ENCODE measurements around the gene MS4A14.
"Not testable (repeated sequence)": the region's sequence is repeated elsewhere in the genome, so short reads cannot be mapped to it uniquely, and the experiment has no call there.

MS4A14 gene

DNA sequence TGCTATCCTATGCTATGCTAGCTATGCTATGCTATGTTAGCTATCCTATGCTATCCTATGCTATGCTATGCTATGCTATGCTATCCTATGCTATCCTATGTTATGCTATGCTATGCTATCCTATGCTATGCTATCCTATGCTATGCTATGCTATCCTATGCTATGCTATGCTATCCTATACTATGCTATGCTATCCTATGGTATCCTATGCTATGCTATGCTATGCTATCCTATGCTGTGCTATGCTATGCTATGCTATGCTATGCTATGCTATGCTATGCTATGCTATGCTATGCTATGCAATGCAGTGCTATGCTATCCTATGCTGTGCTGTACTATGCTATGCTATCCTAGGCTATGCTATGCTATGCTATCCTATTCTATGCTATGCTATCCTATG lies 50.8 kb downstream of the MS4A14 start:
- peaks cover 5% of the 10 kb centered on the region; the same call in 1 of the 2 replicates for H3K9me3 ChIP-seq (ENCODE audit: control insufficient read depth, insufficient read depth, low read depth, low read length)
- H3K4me1 ChIP-seq (ENCODE audit: control insufficient read depth, insufficient read depth, low read length), result no peaks in the 10 kb centered on the region
- no peak overlapping the region for H3K4me3 ChIP-seq (ENCODE audit: low read depth, low read length)
- no peak overlapping the region for H3K9ac ChIP-seq (ENCODE audit: low read length)
- no peak overlapping the region for H3K27ac ChIP-seq (ENCODE audit: low read depth, low read length)
- H3K27me3 ChIP-seq (ENCODE audit: control insufficient read depth, insufficient read depth, low read length), result no peaks in the 10 kb centered on the region
- no peaks in the 10 kb centered on the region for H3K36me3 ChIP-seq (ENCODE audit: control insufficient read depth, insufficient read depth, low read length)

DNA sequence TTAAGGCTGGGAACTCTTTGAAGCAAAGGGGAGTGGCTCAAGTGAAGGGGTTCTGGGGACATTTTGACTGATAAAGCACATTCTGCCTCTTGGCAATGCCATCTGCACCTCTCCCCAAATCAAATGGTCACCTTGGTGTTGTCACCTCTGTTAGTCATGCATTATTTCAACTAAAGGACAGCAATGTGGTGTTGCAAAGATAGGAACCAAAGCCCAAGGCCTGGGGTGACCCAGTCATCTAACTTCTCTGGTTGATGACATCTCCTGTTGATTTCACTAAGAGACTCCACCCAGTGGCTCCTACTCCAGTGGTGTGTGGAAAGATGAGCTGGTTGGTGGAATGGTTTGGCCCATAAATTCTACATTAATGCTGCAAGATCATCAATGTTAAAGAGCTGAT lies 51.6 kb downstream of the MS4A14 start:
- H3K27me3 ChIP-seq (ENCODE audit: control insufficient read depth, insufficient read depth, low read length), result no peaks in the 10 kb centered on the region
- no peak overlapping the region for H3K9ac ChIP-seq (ENCODE audit: low read length)
- no peaks in the 10 kb centered on the region for H3K4me1 ChIP-seq (ENCODE audit: control insufficient read depth, insufficient read depth, low read length)
- peaks cover 5% of the 10 kb centered on the region; the same call in 1 of the 2 replicates for H3K9me3 ChIP-seq (ENCODE audit: control insufficient read depth, insufficient read depth, low read depth, low read length)
- no peak overlapping the region for H3K4me3 ChIP-seq (ENCODE audit: low read depth, low read length)
- H3K36me3 ChIP-seq (ENCODE audit: control insufficient read depth, insufficient read depth, low read length), result no peaks in the 10 kb centered on the region
- H3K27ac ChIP-seq (ENCODE audit: low read depth, low read length), result no peak overlapping the region

DNA sequence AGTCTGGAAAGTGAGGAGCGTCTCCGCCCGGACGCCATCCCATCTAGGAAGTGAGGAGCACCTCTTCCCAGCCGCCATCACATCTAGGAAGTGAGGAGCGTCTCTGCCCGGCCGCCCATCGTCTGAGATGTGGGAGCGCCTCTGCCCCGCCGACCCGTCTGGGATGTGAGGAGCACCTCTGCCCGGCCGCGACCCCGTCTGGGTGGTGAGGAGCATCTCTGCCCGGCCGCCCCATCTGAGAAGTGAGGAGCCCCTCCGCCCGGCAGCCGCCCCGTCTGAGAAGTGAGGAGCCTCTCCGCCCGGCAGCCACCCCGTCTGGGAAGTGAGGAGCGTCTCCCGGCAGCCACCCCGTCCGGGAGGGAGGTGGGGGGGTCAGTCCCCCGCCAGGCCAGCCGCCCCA lies 54.9 kb downstream of the MS4A14 start:
- H3K27me3 ChIP-seq (ENCODE audit: control insufficient read depth, insufficient read depth, low read length); H3K9ac ChIP-seq (ENCODE audit: low read length); H3K4me3 ChIP-seq (ENCODE audit: low read depth, low read length); H3K4me1 ChIP-seq (ENCODE audit: control insufficient read depth, insufficient read depth, low read length); H3K27ac ChIP-seq (ENCODE audit: low read depth, low read length); H3K9me3 ChIP-seq (ENCODE audit: control insufficient read depth, insufficient read depth, low read depth, low read length); H3K36me3 ChIP-seq (ENCODE audit: control insufficient read depth, insufficient read depth, low read length): not testable (repeated sequence)

- no peaks in the 10 kb centered on the region for H3K36me3 ChIP-seq (ENCODE audit: control insufficient read depth, insufficient read depth, low read length)
- H3K4me3 ChIP-seq (ENCODE audit: low read depth, low read length), result no peak overlapping the region
- no peak overlapping the region for H3K9ac ChIP-seq (ENCODE audit: low read length)
- no peaks in the 10 kb centered on the region for H3K27me3 ChIP-seq (ENCODE audit: control insufficient read depth, insufficient read depth, low read length)
- H3K4me1 ChIP-seq (ENCODE audit: control insufficient read depth, insufficient read depth, low read length), result no peaks in the 10 kb centered on the region
- H3K27ac ChIP-seq (ENCODE audit: low read depth, low read length), result no peak overlapping the region
- H3K9me3 ChIP-seq (ENCODE audit: control insufficient read depth, insufficient read depth, low read depth, low read length), result peaks cover 5% of the 10 kb centered on the region; the same call in 1 of the 2 replicates
Measured at GRCh38 chr11:60454212-60454611, 58.0 kb downstream of the MS4A14 start.

- Histone ChIP-seq H3K4me3 (ENCODE audit: low read depth, low read length) (no peak within 1 kb of the TSS), H3K27ac (ENCODE audit: low read depth, low read length) (no peak within 1 kb of the TSS), H3K4me1 (ENCODE audit: control insufficient read depth, insufficient read depth, low read length) (no peaks in the 10 kb centered on the region), H3K9ac (ENCODE audit: low read length) (no peak within 1 kb of the TSS), H3K27me3 (ENCODE audit: control insufficient read depth, insufficient read depth, low read length) (no peaks in the 10 kb centered on the region), H3K36me3 (ENCODE audit: control insufficient read depth, insufficient read depth, low read length) (no peaks in the 10 kb centered on the region), H3K9me3 (ENCODE audit: control insufficient read depth, insufficient read depth, low read depth, low read length) (peaks cover under 1% of the 10 kb centered on the region; the same call in 1 of the 2 replicates)
Measured at GRCh38 chr11:60455531-60456042, 59.3 kb downstream of the MS4A14 start, which contains the start of gene MS4A1. Gene MS4A1, plus strand, starts transcription at chr11:60455847. Its CDS starts 6,528 bp downstream, at chr11:60462375.

DNA sequence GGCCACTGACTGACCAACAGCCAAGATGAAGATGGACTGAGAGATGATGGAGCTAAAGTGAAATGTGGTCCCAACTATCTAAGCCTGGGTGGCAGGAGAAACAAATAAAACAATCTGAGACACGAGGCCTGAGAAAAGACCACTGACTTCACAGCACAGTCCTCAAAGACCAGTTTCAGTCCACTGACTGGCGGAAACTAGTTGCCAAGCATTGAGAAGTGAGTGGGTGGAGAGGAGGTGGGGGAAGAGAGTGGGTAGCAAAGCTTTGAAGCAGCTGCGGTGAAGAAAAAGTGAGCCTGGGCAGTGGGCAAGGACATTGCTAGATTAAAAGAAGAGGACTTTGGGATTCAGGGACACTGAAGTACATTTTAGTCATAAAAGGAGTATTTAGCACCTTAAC lies 61.3 kb downstream of the MS4A14 start:
- Histone ChIP-seq H3K27ac (ENCODE audit: low read depth, low read length) (no peak overlapping the region), H3K9ac (ENCODE audit: low read length) (no peak overlapping the region), H3K4me1 (ENCODE audit: control insufficient read depth, insufficient read depth, low read length) (no peaks in the 10 kb centered on the region), H3K27me3 (ENCODE audit: control insufficient read depth, insufficient read depth, low read length) (no peaks in the 10 kb centered on the region), H3K36me3 (ENCODE audit: control insufficient read depth, insufficient read depth, low read length) (no peaks in the 10 kb centered on the region), H3K4me3 (ENCODE audit: low read depth, low read length) (no peak overlapping the region), H3K9me3 (ENCODE audit: control insufficient read depth, insufficient read depth, low read depth, low read length) (no peaks in the 10 kb centered on the region)

- H3K27me3 ChIP-seq (ENCODE audit: control insufficient read depth, insufficient read depth, low read length), result no peaks in the 10 kb centered on the region
- no peaks in the 10 kb centered on the region for H3K9me3 ChIP-seq (ENCODE audit: control insufficient read depth, insufficient read depth, low read depth, low read length)
- H3K4me3 ChIP-seq (ENCODE audit: low read depth, low read length), result no peak overlapping the region
- no peaks in the 10 kb centered on the region for H3K4me1 ChIP-seq (ENCODE audit: control insufficient read depth, insufficient read depth, low read length)
- H3K27ac ChIP-seq (ENCODE audit: low read depth, low read length), result no peak overlapping the region
- H3K36me3 ChIP-seq (ENCODE audit: control insufficient read depth, insufficient read depth, low read length), result no peaks in the 10 kb centered on the region
- H3K9ac ChIP-seq (ENCODE audit: low read length), result no peak overlapping the region
Measured at GRCh38 chr11:60459345-60459744, 63.1 kb downstream of the MS4A14 start.

All from HUES6 (cell line).